HepG2 (cell line): Measurements from ENCODE around the gene UAP1L1. TPM values are rescaled to one million over a fixed set of nuclear protein-coding genes. Genes with fewer than 3 reads are reported as not detected.
A peak's percentile ranks its signal among the peaks of the same experiment; 100 is the strongest.

Experiments used
- ETV5 ChIP-seq: IDR thresholded peaks from 2 replicates; pipeline ENCODE4 v1.6.1; 2018; ENCODE audit warnings: missing biosample characterization, missing genetic modification reagents, inconsistent platforms, borderline replicate concordance
- NR2F1 ChIP-seq, 2 experiments: fragments of 450-650 bp in 1 of 2; formaldehyde crosslinking in 1 of 2; IDR thresholded peaks; 2 replicates each; pipeline versions ENCODE4 v1.5.0 to v1.6.1; 2016 to 2020; ENCODE audit warnings: mild to moderate bottlenecking in 1 of 2, missing compliant biosample characterization in 1 of 2, missing genetic modification reagents in 1 of 2, moderate library complexity in 1 of 2
- PAX8 ChIP-seq: sonication (generic); formaldehyde crosslinking; IDR thresholded peaks from 2 replicates; pipeline ENCODE4 v1.8.0; 2022; ENCODE audit warnings: mild to moderate bottlenecking, missing genetic modification reagents, borderline replicate concordance
- POGZ ChIP-seq: sonication (generic); formaldehyde crosslinking; IDR thresholded peaks from 2 replicates; pipeline ENCODE4 v1.4.0; 2020; ENCODE audit warnings: mild to moderate bottlenecking, missing genetic modification reagents
- SRSF9 ChIP-seq: fragments of 200-400 bp; formaldehyde crosslinking; IDR thresholded peaks from 2 replicates; pipeline ENCODE4 v1.6.1; 2018; ENCODE audit warnings: borderline replicate concordance, mild to moderate bottlenecking, low read depth, low read length; ENCODE audit not compliant: insufficient read depth, poor library complexity, severe bottlenecking
- TCF12 ChIP-seq, 2 experiments: fragments of 450-650 bp in 1 of 2; sonication (generic) in 1 of 2; formaldehyde crosslinking in 1 of 2; IDR thresholded peaks; 2 replicates each; pipeline versions ENCODE4 v1.6.1 to v1.8.0; 2017 to 2022; ENCODE audit warnings: antibody characterized with exemption in 1 of 2, mild to moderate bottlenecking in 1 of 2, missing genetic modification reagents in 1 of 2, moderate library complexity in 1 of 2
- THYN1 ChIP-seq: sonication (generic); formaldehyde crosslinking; IDR thresholded peaks from 2 replicates; pipeline ENCODE4 v1.8.1; 2023; ENCODE audit warnings: low read depth, mild to moderate bottlenecking, moderate library complexity, missing genetic modification reagents, borderline replicate concordance
- WIZ ChIP-seq: sonication (generic); formaldehyde crosslinking; IDR thresholded peaks from 2 replicates; pipeline ENCODE4 v1.5.1; 2020; ENCODE audit warnings: mild to moderate bottlenecking, missing genetic modification reagents
- ZBTB46 ChIP-seq: sonication (generic); formaldehyde crosslinking; IDR thresholded peaks from 2 replicates; pipeline ENCODE4 v1.4.0; 2020; ENCODE audit warnings: mild to moderate bottlenecking, missing genetic modification reagents, borderline replicate concordance
- ZNF232 ChIP-seq: sonication (generic); formaldehyde crosslinking; IDR thresholded peaks from 2 replicates; pipeline ENCODE4 v1.4.0; 2020; ENCODE audit warnings: missing genetic modification reagents, borderline replicate concordance
- ZNF280D ChIP-seq: sonication (generic); formaldehyde crosslinking; IDR thresholded peaks from 2 replicates; pipeline ENCODE4 v1.5.1; 2020; ENCODE audit warnings: mild to moderate bottlenecking, missing genetic modification reagents
- ZNF335 ChIP-seq: sonication (generic); formaldehyde crosslinking; IDR thresholded peaks from 2 replicates; pipeline ENCODE4 v1.4.0; 2020; ENCODE audit warnings: missing genetic modification reagents
- ZNF543 ChIP-seq: sonication (generic); formaldehyde crosslinking; IDR thresholded peaks from 2 replicates; pipeline ENCODE4 v1.4.0; 2020; ENCODE audit warnings: mild to moderate bottlenecking, missing genetic modification reagents
- ZNF615 ChIP-seq: sonication (generic); formaldehyde crosslinking; IDR thresholded peaks from 2 replicates; pipeline ENCODE4 v1.5.0; 2020; ENCODE audit warnings: mild to moderate bottlenecking, missing genetic modification reagents, borderline replicate concordance
- ZSCAN20 ChIP-seq: sonication (generic); formaldehyde crosslinking; IDR thresholded peaks from 2 replicates; pipeline ENCODE4 v1.4.0; 2020; ENCODE audit warnings: missing genetic modification reagents, mild to moderate bottlenecking, borderline replicate concordance
- polyA plus RNA-seq, 8 experiments: library from polyadenylated mRNA; depleted of rRNA in 3 of 8; stranded (reverse) in 7 of 8; unstranded in 1 of 8; fragments of >200 nt; fragmentation: Illumina TruSeq in 4 of 8; extraction: Trizol in 4 of 8; gene quantifications; 2 replicates each; pipeline versions ENCODE4 v1.2.1 to v1.2.3, GENCODE V29; 2011 to 2016; ENCODE audit warnings: low read depth in 4 of 8, missing spikeins in 1 of 8, mixed read lengths in 1 of 8; ENCODE audit not compliant: insufficient read depth in 1 of 8
- total RNA-seq, 5 experiments: library from RNA; depleted of rRNA; stranded (reverse); fragments of >200 nt; fragmentation: Illumina TruSeq; extraction: Trizol; gene quantifications; 2 replicates each; pipeline ENCODE4 v1.2.3, GENCODE V29; 2016; ENCODE audit warnings: low read depth in 1 of 5
- TF ChIP-seq, protein P1 (sequence below): sonication (generic); formaldehyde crosslinking; IDR thresholded peaks from 2 replicates; pipeline ENCODE4 v1.4.0; 2020; ENCODE audit warnings: missing genetic modification reagents, mild to moderate bottlenecking, borderline replicate concordance
- TF ChIP-seq, protein P2 (sequence below): sonication (generic); formaldehyde crosslinking; conservative IDR thresholded peaks from 2 replicates; pipeline ENCODE4 v1.8.1; 2023; ENCODE audit warnings: missing genetic modification reagents

Gene UAP1L1
- total and polyA plus RNA-seq, 2 of the 13 experiments (the other 11 are each of a cell fraction or from before 2014, with no cell fraction given), result 5.4 to 6.4 TPM

- TF ChIP-seq TCF12 (IDR thresholded peaks at IDR 0.05) (no peak), TCF12 (CRISPR knock-in tag; IDR thresholded peaks at IDR 0.05) (no peak), ZNF335 (CRISPR knock-in tag) (no peak), ZNF543 (CRISPR knock-in tag) (no peak), ETV5 (no peak), ZNF280D (CRISPR knock-in tag) (0 out of 2 replicates have a peak, but pooled peaks have one; percentile 29), POGZ (CRISPR knock-in tag) (no peak), ZBTB46 (CRISPR knock-in tag) (no peak), PAX8 (CRISPR knock-in tag) (no peak), NR2F1 (CRISPR knock-in tag; IDR thresholded peaks at IDR 0.05) (no peak), ZNF615 (CRISPR knock-in tag) (no peak), SRSF9 (no peak), ZSCAN20 (CRISPR knock-in tag) (no peak), ZNF232 (no peak), WIZ (no peak), THYN1 (CRISPR knock-in tag) (no peak)
- TF ChIP-seq, protein P1, sequence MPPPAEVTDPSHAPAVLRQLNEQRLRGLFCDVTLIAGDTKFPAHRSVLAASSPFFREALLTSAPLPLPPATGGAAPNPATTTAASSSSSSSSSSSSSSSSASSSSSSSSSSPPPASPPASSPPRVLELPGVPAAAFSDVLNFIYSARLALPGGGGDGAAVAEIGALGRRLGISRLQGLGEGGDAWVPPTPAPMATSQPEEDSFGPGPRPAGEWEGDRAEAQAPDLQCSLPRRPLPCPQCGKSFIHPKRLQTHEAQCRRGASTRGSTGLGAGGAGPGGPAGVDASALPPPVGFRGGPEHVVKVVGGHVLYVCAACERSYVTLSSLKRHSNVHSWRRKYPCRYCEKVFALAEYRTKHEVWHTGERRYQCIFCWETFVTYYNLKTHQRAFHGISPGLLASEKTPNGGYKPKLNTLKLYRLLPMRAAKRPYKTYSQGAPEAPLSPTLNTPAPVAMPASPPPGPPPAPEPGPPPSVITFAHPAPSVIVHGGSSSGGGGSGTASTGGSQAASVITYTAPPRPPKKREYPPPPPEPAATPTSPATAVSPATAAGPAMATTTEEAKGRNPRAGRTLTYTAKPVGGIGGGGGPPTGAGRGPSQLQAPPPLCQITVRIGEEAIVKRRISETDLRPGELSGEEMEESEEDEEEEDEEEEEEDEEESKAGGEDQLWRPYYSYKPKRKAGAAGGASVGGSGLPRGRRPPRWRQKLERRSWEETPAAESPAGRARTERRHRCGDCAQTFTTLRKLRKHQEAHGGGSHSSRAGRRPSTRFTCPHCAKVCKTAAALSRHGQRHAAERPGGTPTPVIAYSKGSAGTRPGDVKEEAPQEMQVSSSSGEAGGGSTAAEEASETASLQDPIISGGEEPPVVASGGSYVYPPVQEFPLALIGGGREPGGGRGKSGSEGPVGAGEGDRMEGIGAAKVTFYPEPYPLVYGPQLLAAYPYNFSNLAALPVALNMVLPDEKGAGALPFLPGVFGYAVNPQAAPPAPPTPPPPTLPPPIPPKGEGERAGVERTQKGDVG, result peak; percentile 80; the same call in 1 of the 2 replicates
- TF ChIP-seq, protein P2, sequence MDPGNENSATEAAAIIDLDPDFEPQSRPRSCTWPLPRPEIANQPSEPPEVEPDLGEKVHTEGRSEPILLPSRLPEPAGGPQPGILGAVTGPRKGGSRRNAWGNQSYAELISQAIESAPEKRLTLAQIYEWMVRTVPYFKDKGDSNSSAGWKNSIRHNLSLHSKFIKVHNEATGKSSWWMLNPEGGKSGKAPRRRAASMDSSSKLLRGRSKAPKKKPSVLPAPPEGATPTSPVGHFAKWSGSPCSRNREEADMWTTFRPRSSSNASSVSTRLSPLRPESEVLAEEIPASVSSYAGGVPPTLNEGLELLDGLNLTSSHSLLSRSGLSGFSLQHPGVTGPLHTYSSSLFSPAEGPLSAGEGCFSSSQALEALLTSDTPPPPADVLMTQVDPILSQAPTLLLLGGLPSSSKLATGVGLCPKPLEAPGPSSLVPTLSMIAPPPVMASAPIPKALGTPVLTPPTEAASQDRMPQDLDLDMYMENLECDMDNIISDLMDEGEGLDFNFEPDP, result no peak
These were observed 709 bp downstream of the UAP1L1 start (continued) for GRCh38 chr9:137077758-137078693.
